BJ (cell line): ENCODE results near the gene TASP1. TPM values are rescaled to one million over a fixed set of nuclear protein-coding genes. Genes with fewer than 3 reads are reported as not detected.
"Not testable (repeated sequence)": the region's sequence is repeated elsewhere in the genome, so short reads cannot be mapped to it uniquely, and the experiment has no call there.

Source experiments
- CTCF ChIA-PET: fragments of 350-600 bp; formaldehyde crosslinking; extraction: SDS; loops from one replicate; lab custom pipeline; 2021; ENCODE audit warnings: antibody characterized with exemption, inconsistent platforms; lab: Yijun Ruan, JAX
- POLR2A ChIA-PET: fragments of 300-600 bp; sonication (Branson Sonifier 250); formaldehyde crosslinking; extraction: SDS; loops from one replicate; lab custom pipeline; 2021; ENCODE audit warnings: antibody characterized with exemption; lab: Charles Lee
- DNase-seq: peaks from one replicate; pipeline ENCODE4 v3.0.0-alpha.2; 2011; ENCODE audit warnings: low read depth
- H3K27me3 ChIP-seq: 2 replicates; pipeline ENCODE4 v1.6.0; 2011; ENCODE audit warnings: low read length; ENCODE audit not compliant: control insufficient read depth, insufficient read depth
- H3K36me3 ChIP-seq: 2 replicates; pipeline ENCODE4 v1.5.1; 2011; ENCODE audit warnings: low read length; ENCODE audit not compliant: control insufficient read depth, insufficient read depth
- H3K4me3 ChIP-seq: 2 replicates; pipeline ENCODE4 v1.5.1; 2011; ENCODE audit warnings: low read depth, mild to moderate bottlenecking, control low read depth, low read length
- CTCF ChIP-seq: IDR thresholded peaks from 2 replicates; pipeline ENCODE4 v1.5.1; 2011; ENCODE audit warnings: low read depth, mild to moderate bottlenecking, control low read depth, inconsistent platforms, low read length, moderate library complexity; ENCODE audit not compliant: insufficient read depth
- polyA plus RNA-seq: library from polyadenylated mRNA; depleted of rRNA; stranded (reverse); fragments of >200 nt; gene quantifications from 2 replicates; pipeline ENCODE4 v1.2.3, GENCODE V29; 2011

TASP1 gene
- polyA plus RNA-seq, 1 experiment: 5.4 TPM

DNA sequence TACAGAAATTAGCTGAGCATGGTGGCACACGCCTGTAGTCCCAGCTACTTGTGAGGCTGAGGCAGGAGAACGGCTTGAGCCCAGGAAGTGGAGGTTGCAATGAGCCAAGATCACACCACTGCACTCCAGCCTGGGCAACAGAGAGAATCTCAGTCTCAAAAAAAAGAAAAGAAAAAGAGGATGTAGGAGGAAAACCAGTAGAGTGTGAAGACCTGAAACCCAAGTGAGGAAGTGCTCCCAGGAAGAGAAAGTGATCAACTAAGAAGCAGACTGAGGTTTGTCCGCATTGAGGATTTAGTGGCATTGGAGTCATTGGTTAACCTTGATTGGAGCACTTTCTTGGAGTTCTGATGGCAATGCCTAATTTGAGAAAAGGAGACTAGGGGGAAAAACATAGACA lies 20.6 kb upstream of the TASP1 start:
- DNase-seq: no peak
- ChIA-PET CTCF (no interaction called here), POLR2A (interaction anchor here (0.5 kb wide), 1 partner anchor 28 kb away, joined by 3 read pairs; no protein-coding TSS in a partner anchor)
- no peaks in the 10 kb centered on the region for H3K36me3 ChIP-seq
- no peaks in the 10 kb centered on the region for H3K27me3 ChIP-seq
- no peak overlapping the region for H3K4me3 ChIP-seq
- no peak for TF ChIP-seq CTCF

DNA sequence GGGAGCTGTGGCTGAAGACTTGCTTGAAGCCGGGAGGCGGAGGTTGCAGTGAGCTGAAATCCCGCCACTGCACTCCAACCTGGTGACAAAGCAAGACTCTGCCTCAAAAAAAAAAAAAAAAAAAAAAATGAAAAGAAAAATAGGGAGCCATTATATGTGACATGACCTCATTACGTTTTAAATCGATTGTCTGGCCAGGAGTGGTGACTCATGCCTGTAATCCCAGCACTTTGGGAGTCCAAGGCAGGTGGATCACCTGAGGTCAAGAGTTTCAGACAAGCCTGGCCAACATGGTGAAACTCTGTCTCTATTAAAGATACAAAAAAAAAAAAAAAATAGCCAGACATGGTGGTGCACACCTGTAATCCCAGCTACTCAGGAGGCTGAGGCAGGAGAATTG lies 19.3 kb upstream of the TASP1 start:
- H3K27me3 ChIP-seq, H3K4me3 ChIP-seq, H3K36me3 ChIP-seq, DNase-seq: not testable (repeated sequence)
- ChIA-PET POLR2A (interaction anchor here (0.6 kb wide), 1 partner anchor 99 kb away, joined by 8 read pairs; no protein-coding TSS in a partner anchor), CTCF (interaction anchor here (0.6 to 1.9 kb wide), 3 partner anchors 9 to 449 kb away, joined by 3 to 6 read pairs (median 3); no protein-coding TSS in a partner anchor)

- POLR2A ChIA-PET: no interaction called here
- H3K27me3 ChIP-seq: no peaks in the 10 kb centered on the region
- H3K4me3 ChIP-seq: no peak overlapping the region
- DNase-seq: no peak
- no peaks in the 10 kb centered on the region for H3K36me3 ChIP-seq
- CTCF ChIA-PET: interaction anchor here (0.6 to 1.9 kb wide), 2 partner anchors 15 to 133 kb away, joined by 3 to 6 read pairs; no protein-coding TSS in a partner anchor
- no peak for TF ChIP-seq CTCF
Measured at GRCh38 chr20:13656721-13657368, 18.1 kb upstream of the TASP1 start.

DNA sequence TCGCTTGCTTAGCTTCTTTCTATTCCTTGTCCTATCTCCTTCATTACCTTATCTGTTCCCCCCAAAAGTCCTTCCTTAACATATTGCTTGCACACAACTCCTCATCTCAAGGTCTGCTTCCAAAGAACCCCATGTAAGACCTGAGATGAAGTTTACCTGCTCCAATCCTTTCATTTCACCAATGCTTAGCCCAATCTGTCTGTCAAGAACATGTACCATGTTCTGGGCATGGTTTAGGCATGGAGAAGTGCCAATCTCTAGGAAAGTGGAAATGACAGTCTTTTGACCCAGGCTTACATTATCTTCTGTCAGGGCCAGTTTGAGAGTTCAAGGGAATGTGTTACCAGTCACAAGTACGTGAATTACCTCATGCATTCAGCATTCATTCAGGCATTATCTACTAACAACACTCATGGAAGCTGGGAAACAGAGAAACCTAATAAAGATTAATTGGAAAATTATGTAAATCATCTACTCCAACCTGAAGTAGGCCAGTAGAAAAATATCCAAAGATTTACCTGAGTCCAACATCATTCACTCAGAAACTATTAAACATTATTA lies 15.8 kb upstream of the TASP1 start:
- H3K4me3 ChIP-seq: no peak overlapping the region
- no peak for TF ChIP-seq CTCF
- ChIA-PET CTCF (interaction anchor here (0.8 to 1.1 kb wide), 2 partner anchors 12 to 118 kb away, joined by 3 to 4 read pairs; no protein-coding TSS in a partner anchor), POLR2A (no interaction called here)
- H3K27me3 ChIP-seq: peaks cover 2% of the 10 kb centered on the region; the same call in 1 of the 2 replicates
- no peaks in the 10 kb centered on the region for H3K36me3 ChIP-seq
- DNase-seq: no peak

- no peak for TF ChIP-seq CTCF
- peaks cover 2% of the 10 kb centered on the region; the same call in 1 of the 2 replicates for H3K27me3 ChIP-seq
- no peaks in the 10 kb centered on the region for H3K36me3 ChIP-seq
- DNase-seq: no peak
- H3K4me3 ChIP-seq: no peak overlapping the region
- ChIA-PET CTCF (interaction anchor here (1.0 kb wide), 1 partner anchor 9 kb away, joined by 3 read pairs; no protein-coding TSS in a partner anchor), POLR2A (no interaction called here)
Measured at GRCh38 chr20:13650474-13650873, 11.7 kb upstream of the TASP1 start.
